Ectodermal cell (in vitro differentiated cells): ENCODE measurements around the gene LTA.

Experiments
- H3K27ac ChIP-seq: 2 replicates; pipeline ENCODE4 v1.7.0; 2013; ENCODE audit warnings: mild to moderate bottlenecking, low read depth, low read length; ENCODE audit not compliant: insufficient read depth, poor library complexity, severe bottlenecking
- H3K27me3 ChIP-seq: 2 replicates; pipeline ENCODE4 v1.7.0; 2013; ENCODE audit warnings: mild to moderate bottlenecking, low read length; ENCODE audit not compliant: insufficient read depth, control insufficient read depth, poor library complexity, severe bottlenecking
- H3K36me3 ChIP-seq: one replicate; pipeline ENCODE4 v1.7.0; 2013; ENCODE audit warnings: low read length; ENCODE audit not compliant: control insufficient read depth, insufficient read depth
- H3K4me1 ChIP-seq: one replicate; pipeline ENCODE4 v1.7.0; 2013; ENCODE audit warnings: low read length; ENCODE audit not compliant: control insufficient read depth, insufficient read depth
- H3K4me3 ChIP-seq: 2 replicates; pipeline ENCODE4 v1.7.0; 2013; ENCODE audit warnings: low read depth, low read length, control low read depth; ENCODE audit not compliant: insufficient read depth
- H3K9me3 ChIP-seq: 2 replicates; pipeline ENCODE4 v1.7.0; 2013; ENCODE audit warnings: mild to moderate bottlenecking, low read length, moderate library complexity; ENCODE audit not compliant: control insufficient read depth
- WGBS, 2 experiments: methylation state at CpG; one replicate each; pipeline ENCODE4 v1.1.7; 2013; ENCODE audit warnings: missing lambda C conversion rate in 2 of 2; 5-methylcytosine and 5-hydroxymethylcytosine counted together

Gene LTA

GRCh38 chr6:31557443-31558317 is 14.4 kb upstream of the LTA start:
- H3K4me3 ChIP-seq: no peak overlapping the region
- no peaks in the 10 kb centered on the region for H3K9me3 ChIP-seq
- no peaks in the 10 kb centered on the region for H3K27me3 ChIP-seq
- no peak overlapping the region for H3K27ac ChIP-seq
- 87 to 89% methylated on average over 24 of the region's 24 CpGs for WGBS, 2 experiments
- H3K4me1 ChIP-seq: no peaks in the 10 kb centered on the region
- H3K36me3 ChIP-seq: peaks cover 10% of the 10 kb centered on the region

- Histone ChIP-seq H3K4me3 (no peak overlapping the region), H3K36me3 (peaks cover 8% of the 10 kb centered on the region), H3K9me3 (no peaks in the 10 kb centered on the region), H3K27me3 (no peaks in the 10 kb centered on the region), H3K4me1 (no peaks in the 10 kb centered on the region), H3K27ac (no peak overlapping the region)
- WGBS, 2 experiments: 95% methylated on average over 8 of the region's 8 CpGs
Measured at GRCh38 chr6:31558318-31558625, 13.8 kb upstream of the LTA start.

- 93 to 95% methylated on average over 14 of the region's 14 CpGs for WGBS, 2 experiments
- Histone ChIP-seq H3K27ac (no peak overlapping the region), H3K36me3 (peaks cover 7% of the 10 kb centered on the region)
Measured at GRCh38 chr6:31558631-31559500, 13.2 kb upstream of the LTA start.

GRCh38 chr6:31559606-31559957 is 12.5 kb upstream of the LTA start:
- WGBS, 2 experiments: 79 to 83% methylated on average over 4 of the region's 4 CpGs
- Histone ChIP-seq H3K27ac (no peak overlapping the region), H3K27me3 (no peaks in the 10 kb centered on the region), H3K4me1 (no peaks in the 10 kb centered on the region), H3K9me3 (no peaks in the 10 kb centered on the region), H3K36me3 (peaks cover 7% of the 10 kb centered on the region), H3K4me3 (no peak overlapping the region)

More at GRCh38 chr6:31558631-31559500, 13.2 kb upstream of the LTA start:
- no peaks in the 10 kb centered on the region for H3K4me1 ChIP-seq
- no peaks in the 10 kb centered on the region for H3K27me3 ChIP-seq
- H3K9me3 ChIP-seq: no peaks in the 10 kb centered on the region
- H3K4me3 ChIP-seq: no peak overlapping the region

GRCh38 chr6:31559958-31560696 is 12.0 kb upstream of the LTA start:
- Histone ChIP-seq H3K9me3 (no peaks in the 10 kb centered on the region), H3K27me3 (no peaks in the 10 kb centered on the region), H3K4me3 (no peak overlapping the region), H3K27ac (no peak overlapping the region), H3K36me3 (peaks cover 7% of the 10 kb centered on the region), H3K4me1 (no peaks in the 10 kb centered on the region)
- 86 to 89% methylated on average over 7 of the region's 7 CpGs for WGBS, 2 experiments

- no peak overlapping the region for H3K27ac ChIP-seq
- no peaks in the 10 kb centered on the region for H3K27me3 ChIP-seq
- no peaks in the 10 kb centered on the region for H3K4me1 ChIP-seq
- H3K4me3 ChIP-seq: no peak overlapping the region
- no peaks in the 10 kb centered on the region for H3K9me3 ChIP-seq
- peaks cover 7% of the 10 kb centered on the region for H3K36me3 ChIP-seq
Measured at GRCh38 chr6:31560697-31561058, 11.4 kb upstream of the LTA start.

- H3K27me3 ChIP-seq: no peaks in the 10 kb centered on the region
- no peaks in the 10 kb centered on the region for H3K36me3 ChIP-seq
- H3K27ac ChIP-seq: no peak overlapping the region
- no peaks in the 10 kb centered on the region for H3K4me1 ChIP-seq
- H3K4me3 ChIP-seq: no peak overlapping the region
- 55 to 58% methylated on average over 9 of the region's 9 CpGs for WGBS, 2 experiments
- no peaks in the 10 kb centered on the region for H3K9me3 ChIP-seq
Measured at GRCh38 chr6:31567531-31568370, 4.3 kb upstream of the LTA start.

- no peaks in the 10 kb centered on the region for H3K27me3 ChIP-seq
- H3K36me3 ChIP-seq: no peaks in the 10 kb centered on the region
- H3K4me1 ChIP-seq: no peaks in the 10 kb centered on the region
- H3K27ac ChIP-seq: no peak overlapping the region
- no peak overlapping the region for H3K4me3 ChIP-seq
- WGBS, 2 experiments: 90 to 92% methylated on average over 3 of the region's 3 CpGs
- no peaks in the 10 kb centered on the region for H3K9me3 ChIP-seq
Measured at GRCh38 chr6:31568537-31568961, 3.5 kb upstream of the LTA start.

GRCh38 chr6:31569861-31570536 is 2.1 kb upstream of the LTA start:
- H3K27ac ChIP-seq: no peak overlapping the region
- no peaks in the 10 kb centered on the region for H3K27me3 ChIP-seq
- no peaks in the 10 kb centered on the region for H3K36me3 ChIP-seq
- H3K9me3 ChIP-seq: no peaks in the 10 kb centered on the region
- no CpG with 5 or more reads among the region's 1 CpG for WGBS, 2 experiments
- H3K4me1 ChIP-seq: no peaks in the 10 kb centered on the region
- no peak overlapping the region for H3K4me3 ChIP-seq
